ENCODE results near the gene ABHD6.

ABHD6 gene

DNA sequence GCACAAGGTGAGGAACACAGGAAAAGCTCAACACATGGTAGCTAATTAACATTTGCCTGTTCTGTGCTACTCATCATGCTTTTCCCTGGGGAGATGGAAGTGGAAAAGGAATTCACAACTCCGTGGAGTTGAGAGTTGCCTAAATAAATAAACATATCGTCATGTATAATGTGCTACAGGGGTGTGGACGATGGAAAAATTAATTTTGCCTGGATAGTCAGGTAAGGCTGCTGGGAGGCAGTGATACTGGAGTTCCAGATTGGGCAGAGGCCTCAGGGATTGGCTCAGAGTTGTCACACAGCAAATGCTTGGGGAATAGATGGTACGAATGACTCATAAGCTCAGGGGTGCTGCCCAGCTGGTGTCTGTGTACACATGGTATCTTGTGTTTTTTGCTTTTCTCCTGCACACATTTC is 3.1 kb upstream of the ABHD6 start (continued):
- TF ChIP-seq, protein P1, sequence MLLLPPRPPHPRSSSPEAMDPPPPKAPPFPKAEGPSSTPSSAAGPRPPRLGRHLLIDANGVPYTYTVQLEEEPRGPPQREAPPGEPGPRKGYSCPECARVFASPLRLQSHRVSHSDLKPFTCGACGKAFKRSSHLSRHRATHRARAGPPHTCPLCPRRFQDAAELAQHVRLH (tag by site-specific recombination; IDR thresholded peaks at IDR 0.05): no peak
- TF ChIP-seq ZNF394 (tag by site-specific recombination; IDR thresholded peaks at IDR 0.05; ENCODE audit: borderline replicate concordance) (no peak), ZNF274 (IDR thresholded peaks at IDR 0.05; ENCODE audit: low read length) (no peak), ZNF274 (tag by site-specific recombination; IDR thresholded peaks at IDR 0.05; ENCODE audit: borderline replicate concordance) (no peak), FEZF1 (tag by site-specific recombination; IDR thresholded peaks at IDR 0.05) (no peak), ZNF629 (tag by site-specific recombination; IDR thresholded peaks at IDR 0.05) (peak; percentile 40), KLF9 (tag by site-specific recombination; IDR thresholded peaks at IDR 0.05; ENCODE audit: low read depth) (no peak), ZNF626 (tag by site-specific recombination; IDR thresholded peaks at IDR 0.05) (no peak), ZFP69B (tag by site-specific recombination; IDR thresholded peaks at IDR 0.05) (no peak), ZNF426 (tag by site-specific recombination; IDR thresholded peaks at IDR 0.05) (no peak), ZNF211 (tag by site-specific recombination; IDR thresholded peaks at IDR 0.05; ENCODE audit: low read depth) (no peak), ZNF776 (tag by site-specific recombination; IDR thresholded peaks at IDR 0.05; ENCODE audit: borderline replicate concordance) (no peak), SP3 (tag by site-specific recombination; IDR thresholded peaks at IDR 0.05) (no peak), ZNF350 (tag by site-specific recombination; IDR thresholded peaks at IDR 0.05) (no peak), GLIS1 (tag by site-specific recombination; IDR thresholded peaks at IDR 0.05) (peak; percentile 64)
- TF ChIP-seq, protein P2, sequence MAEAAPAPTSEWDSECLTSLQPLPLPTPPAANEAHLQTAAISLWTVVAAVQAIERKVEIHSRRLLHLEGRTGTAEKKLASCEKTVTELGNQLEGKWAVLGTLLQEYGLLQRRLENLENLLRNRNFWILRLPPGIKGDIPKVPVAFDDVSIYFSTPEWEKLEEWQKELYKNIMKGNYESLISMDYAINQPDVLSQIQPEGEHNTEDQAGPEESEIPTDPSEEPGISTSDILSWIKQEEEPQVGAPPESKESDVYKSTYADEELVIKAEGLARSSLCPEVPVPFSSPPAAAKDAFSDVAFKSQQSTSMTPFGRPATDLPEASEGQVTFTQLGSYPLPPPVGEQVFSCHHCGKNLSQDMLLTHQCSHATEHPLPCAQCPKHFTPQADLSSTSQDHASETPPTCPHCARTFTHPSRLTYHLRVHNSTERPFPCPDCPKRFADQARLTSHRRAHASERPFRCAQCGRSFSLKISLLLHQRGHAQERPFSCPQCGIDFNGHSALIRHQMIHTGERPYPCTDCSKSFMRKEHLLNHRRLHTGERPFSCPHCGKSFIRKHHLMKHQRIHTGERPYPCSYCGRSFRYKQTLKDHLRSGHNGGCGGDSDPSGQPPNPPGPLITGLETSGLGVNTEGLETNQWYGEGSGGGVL (tag by site-specific recombination; IDR thresholded peaks at IDR 0.05): no peak
- TF ChIP-seq, protein P3, sequence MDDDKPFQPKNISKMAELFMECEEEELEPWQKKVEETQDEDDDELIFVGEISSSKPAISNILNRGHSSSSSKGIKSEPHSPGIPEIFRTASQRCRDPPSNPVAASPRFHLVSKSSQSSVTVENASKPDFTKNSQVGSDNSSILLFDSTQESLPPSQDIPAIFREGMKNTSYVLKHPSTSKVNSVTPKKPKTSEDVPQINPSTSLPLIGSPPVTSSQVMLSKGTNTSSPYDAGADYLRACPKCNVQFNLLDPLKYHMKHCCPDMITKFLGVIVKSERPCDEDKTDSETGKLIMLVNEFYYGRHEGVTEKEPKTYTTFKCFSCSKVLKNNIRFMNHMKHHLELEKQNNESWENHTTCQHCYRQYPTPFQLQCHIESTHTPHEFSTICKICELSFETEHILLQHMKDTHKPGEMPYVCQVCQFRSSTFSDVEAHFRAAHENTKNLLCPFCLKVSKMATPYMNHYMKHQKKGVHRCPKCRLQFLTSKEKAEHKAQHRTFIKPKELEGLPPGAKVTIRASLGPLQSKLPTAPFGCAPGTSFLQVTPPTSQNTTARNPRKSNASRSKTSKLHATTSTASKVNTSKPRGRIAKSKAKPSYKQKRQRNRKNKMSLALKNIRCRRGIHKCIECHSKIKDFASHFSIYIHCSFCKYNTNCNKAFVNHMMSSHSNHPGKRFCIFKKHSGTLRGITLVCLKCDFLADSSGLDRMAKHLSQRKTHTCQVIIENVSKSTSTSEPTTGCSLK (tag by site-specific recombination; IDR thresholded peaks at IDR 0.05): no peak
- TF ChIP-seq, protein P4, sequence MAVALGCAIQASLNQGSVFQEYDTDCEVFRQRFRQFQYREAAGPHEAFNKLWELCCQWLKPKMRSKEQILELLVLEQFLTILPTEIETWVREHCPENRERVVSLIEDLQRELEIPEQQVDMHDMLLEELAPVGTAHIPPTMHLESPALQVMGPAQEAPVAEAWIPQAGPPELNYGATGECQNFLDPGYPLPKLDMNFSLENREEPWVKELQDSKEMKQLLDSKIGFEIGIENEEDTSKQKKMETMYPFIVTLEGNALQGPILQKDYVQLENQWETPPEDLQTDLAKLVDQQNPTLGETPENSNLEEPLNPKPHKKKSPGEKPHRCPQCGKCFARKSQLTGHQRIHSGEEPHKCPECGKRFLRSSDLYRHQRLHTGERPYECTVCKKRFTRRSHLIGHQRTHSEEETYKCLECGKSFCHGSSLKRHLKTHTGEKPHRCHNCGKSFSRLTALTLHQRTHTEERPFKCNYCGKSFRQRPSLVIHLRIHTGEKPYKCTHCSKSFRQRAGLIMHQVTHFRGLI (tag by site-specific recombination; IDR thresholded peaks at IDR 0.05): no peak
- TF ChIP-seq, protein P5, sequence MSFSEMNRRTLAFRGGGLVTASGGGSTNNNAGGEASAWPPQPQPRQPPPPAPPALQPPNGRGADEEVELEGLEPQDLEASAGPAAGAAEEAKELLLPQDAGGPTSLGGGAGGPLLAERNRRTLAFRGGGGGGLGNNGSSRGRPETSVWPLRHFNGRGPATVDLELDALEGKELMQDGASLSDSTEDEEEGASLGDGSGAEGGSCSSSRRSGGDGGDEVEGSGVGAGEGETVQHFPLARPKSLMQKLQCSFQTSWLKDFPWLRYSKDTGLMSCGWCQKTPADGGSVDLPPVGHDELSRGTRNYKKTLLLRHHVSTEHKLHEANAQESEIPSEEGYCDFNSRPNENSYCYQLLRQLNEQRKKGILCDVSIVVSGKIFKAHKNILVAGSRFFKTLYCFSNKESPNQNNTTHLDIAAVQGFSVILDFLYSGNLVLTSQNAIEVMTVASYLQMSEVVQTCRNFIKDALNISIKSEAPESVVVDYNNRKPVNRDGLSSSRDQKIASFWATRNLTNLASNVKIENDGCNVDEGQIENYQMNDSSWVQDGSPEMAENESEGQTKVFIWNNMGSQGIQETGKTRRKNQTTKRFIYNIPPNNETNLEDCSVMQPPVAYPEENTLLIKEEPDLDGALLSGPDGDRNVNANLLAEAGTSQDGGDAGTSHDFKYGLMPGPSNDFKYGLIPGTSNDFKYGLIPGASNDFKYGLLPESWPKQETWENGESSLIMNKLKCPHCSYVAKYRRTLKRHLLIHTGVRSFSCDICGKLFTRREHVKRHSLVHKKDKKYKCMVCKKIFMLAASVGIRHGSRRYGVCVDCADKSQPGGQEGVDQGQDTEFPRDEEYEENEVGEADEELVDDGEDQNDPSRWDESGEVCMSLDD (tag by site-specific recombination; IDR thresholded peaks at IDR 0.05): no peak
- TF ChIP-seq, protein P6, sequence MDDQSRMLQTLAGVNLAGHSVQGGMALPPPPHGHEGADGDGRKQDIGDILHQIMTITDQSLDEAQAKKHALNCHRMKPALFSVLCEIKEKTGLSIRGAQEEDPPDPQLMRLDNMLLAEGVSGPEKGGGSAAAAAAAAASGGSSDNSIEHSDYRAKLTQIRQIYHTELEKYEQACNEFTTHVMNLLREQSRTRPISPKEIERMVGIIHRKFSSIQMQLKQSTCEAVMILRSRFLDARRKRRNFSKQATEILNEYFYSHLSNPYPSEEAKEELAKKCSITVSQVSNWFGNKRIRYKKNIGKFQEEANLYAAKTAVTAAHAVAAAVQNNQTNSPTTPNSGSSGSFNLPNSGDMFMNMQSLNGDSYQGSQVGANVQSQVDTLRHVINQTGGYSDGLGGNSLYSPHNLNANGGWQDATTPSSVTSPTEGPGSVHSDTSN (CRISPR knock-in tag; IDR thresholded peaks at IDR 0.05): no peak
- TF ChIP-seq, protein P7, sequence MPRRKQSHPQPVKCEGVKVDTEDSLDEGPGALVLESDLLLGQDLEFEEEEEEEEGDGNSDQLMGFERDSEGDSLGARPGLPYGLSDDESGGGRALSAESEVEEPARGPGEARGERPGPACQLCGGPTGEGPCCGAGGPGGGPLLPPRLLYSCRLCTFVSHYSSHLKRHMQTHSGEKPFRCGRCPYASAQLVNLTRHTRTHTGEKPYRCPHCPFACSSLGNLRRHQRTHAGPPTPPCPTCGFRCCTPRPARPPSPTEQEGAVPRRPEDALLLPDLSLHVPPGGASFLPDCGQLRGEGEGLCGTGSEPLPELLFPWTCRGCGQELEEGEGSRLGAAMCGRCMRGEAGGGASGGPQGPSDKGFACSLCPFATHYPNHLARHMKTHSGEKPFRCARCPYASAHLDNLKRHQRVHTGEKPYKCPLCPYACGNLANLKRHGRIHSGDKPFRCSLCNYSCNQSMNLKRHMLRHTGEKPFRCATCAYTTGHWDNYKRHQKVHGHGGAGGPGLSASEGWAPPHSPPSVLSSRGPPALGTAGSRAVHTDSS (tag by site-specific recombination; IDR thresholded peaks at IDR 0.05): no peak
- TF ChIP-seq, protein P8, sequence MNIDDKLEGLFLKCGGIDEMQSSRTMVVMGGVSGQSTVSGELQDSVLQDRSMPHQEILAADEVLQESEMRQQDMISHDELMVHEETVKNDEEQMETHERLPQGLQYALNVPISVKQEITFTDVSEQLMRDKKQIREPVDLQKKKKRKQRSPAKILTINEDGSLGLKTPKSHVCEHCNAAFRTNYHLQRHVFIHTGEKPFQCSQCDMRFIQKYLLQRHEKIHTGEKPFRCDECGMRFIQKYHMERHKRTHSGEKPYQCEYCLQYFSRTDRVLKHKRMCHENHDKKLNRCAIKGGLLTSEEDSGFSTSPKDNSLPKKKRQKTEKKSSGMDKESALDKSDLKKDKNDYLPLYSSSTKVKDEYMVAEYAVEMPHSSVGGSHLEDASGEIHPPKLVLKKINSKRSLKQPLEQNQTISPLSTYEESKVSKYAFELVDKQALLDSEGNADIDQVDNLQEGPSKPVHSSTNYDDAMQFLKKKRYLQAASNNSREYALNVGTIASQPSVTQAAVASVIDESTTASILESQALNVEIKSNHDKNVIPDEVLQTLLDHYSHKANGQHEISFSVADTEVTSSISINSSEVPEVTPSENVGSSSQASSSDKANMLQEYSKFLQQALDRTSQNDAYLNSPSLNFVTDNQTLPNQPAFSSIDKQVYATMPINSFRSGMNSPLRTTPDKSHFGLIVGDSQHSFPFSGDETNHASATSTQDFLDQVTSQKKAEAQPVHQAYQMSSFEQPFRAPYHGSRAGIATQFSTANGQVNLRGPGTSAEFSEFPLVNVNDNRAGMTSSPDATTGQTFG (tag by site-specific recombination; IDR thresholded peaks at IDR 0.05; ENCODE audit: borderline replicate concordance): no peak
- TF ChIP-seq, protein P9, sequence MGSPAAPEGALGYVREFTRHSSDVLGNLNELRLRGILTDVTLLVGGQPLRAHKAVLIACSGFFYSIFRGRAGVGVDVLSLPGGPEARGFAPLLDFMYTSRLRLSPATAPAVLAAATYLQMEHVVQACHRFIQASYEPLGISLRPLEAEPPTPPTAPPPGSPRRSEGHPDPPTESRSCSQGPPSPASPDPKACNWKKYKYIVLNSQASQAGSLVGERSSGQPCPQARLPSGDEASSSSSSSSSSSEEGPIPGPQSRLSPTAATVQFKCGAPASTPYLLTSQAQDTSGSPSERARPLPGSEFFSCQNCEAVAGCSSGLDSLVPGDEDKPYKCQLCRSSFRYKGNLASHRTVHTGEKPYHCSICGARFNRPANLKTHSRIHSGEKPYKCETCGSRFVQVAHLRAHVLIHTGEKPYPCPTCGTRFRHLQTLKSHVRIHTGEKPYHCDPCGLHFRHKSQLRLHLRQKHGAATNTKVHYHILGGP (tag by site-specific recombination; IDR thresholded peaks at IDR 0.05): no peak

Data from HEK293 (cell line).